Measurements from ENCODE around the gene USP15. TPM values are rescaled to one million over a fixed set of nuclear protein-coding genes. Genes with fewer than 3 reads are reported as not detected.

The USP15 gene
- total and polyA plus RNA-seq, 7 experiments from 2014 or later: 72.5 to 224 (median 175) TPM

DNA sequence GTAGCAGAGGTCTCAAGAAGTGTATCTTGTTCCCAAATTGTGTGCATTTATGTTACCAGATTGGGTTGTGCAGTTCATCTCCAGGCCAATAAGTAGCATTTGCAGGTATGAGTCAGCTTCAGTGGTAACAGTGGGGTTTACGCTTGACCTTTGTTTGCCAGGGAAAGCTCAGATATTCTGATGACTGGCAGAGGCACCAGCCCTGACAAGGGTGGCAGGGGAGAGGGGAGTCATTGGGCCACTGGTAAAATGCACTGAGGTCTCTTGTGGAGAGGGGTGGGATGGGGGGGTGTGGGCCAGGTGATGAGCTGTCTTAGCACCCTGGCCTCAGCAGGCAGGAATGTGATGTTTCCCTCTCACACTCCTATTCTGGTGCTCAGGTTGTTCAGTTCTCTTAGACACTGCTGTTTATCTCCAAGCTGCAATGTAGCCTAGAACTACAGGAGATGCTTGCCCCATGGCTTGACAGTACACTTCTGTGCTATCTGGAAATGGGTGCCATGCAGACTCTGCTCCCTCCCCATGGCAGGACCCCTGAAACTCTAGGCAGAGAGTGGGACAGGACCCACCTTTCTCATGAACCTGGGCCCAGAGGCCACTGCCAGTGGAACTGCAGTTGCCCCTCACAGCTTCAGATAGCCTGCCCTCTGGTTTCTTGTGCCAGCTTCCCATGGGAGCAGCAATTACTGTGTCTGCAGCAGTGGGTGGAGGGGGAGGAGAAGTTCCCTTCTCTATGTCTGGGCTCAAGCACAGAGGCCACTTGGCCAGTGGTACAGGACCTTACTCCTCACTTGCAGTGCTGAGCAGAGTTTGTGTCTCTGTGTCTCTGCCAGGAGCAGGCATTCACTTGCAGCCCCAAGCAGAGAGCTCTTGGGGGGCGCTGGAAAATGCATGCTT, 31.9 kb downstream of the USP15 start:
- intact Hi-C loops (cut with micrococcal nuclease): no loop called here
- H3K4me1 Mint-ChIP-seq: peaks cover 45 to 91% (median 86%) of the 10 kb centered on the region in 7 donors
- H3K27me3 Mint-ChIP-seq: no peaks in the 10 kb centered on the region
- H3K4me3 ChIP-seq (ENCODE audit: low read length): no peak overlapping the region
- peak overlapping the region in 5 of 10 donors; percentile 21 to 56 (median 53) for H3K4me3 Mint-ChIP-seq
- POLR2A ChIA-PET: no interaction called here
- H3K36me3 Mint-ChIP-seq: peaks cover 41 to 83% (median 72%) of the 10 kb centered on the region in 5 donors
- peaks cover 5 to 29% (median 10%) of the 10 kb centered on the region in 3 experiments for H3K36me3 ChIP-seq (ENCODE audit: control insufficient read depth in 2 of 3, insufficient read depth in 3 of 3, low read length in 3 of 3)
- peaks cover 0 to 12% (median 10%) of the 10 kb centered on the region in 3 experiments for H3K9me3 ChIP-seq (ENCODE audit: control insufficient read depth in 2 of 3, low read length in 3 of 3)
- H3K27me3 ChIP-seq (ENCODE audit: control insufficient read depth in 2 of 2, insufficient read depth in 2 of 2, low read length in 2 of 2): no peaks in the 10 kb centered on the region
- H3K27ac ChIP-seq (ENCODE audit: low read depth, low read length): no peak overlapping the region
- H3K27ac Mint-ChIP-seq: peak overlapping the region in 2 of 9 donors; percentile 14 to 82
- DNase-seq: no peak
- H3K4me1 ChIP-seq (ENCODE audit: control insufficient read depth in 2 of 2, insufficient read depth in 2 of 2, low read length in 2 of 2): peaks cover 9% of the 10 kb centered on the region in 2 donors
- CTCF ChIA-PET: no interaction called here
- ATAC-seq: peak; percentile 28
- H3K9me3 Mint-ChIP-seq: peaks cover 0 to 56% (median 24%) of the 10 kb centered on the region in 11 donors

DNA sequence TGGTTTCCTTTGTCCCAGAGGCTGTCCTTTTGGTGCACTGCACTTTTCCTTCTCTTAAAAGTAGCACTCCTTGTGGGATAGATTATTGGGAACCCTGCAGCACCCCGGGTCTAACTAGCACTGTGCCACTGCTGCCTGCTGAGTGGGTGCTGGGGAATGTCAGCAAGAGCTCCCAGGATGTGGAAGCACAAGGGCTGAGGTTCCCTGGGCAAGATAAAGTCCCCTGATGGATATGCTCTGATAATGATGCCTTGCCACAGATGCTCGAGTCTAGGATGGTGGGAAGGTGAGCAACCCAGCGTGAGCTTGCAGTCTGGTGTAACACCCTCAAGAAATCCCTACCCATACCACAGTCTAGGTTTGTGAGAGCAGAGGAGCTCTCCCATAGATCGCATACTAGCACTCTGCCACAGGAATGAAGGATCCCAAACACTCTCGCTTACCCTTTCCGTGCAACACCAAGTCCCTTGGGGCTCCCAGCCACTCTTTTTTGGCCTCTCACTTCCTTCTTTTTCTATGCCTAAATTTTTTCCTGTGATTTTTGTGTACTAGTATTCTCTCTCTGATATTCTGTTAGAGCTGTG, 32.6 kb downstream of the USP15 start:
- H3K27me3 Mint-ChIP-seq: no peaks in the 10 kb centered on the region
- peaks cover 0 to 12% (median 10%) of the 10 kb centered on the region in 3 experiments for H3K9me3 ChIP-seq (ENCODE audit: control insufficient read depth in 2 of 3, low read length in 3 of 3)
- ChIA-PET CTCF (no interaction called here), POLR2A (no interaction called here)
- intact Hi-C loops (cut with micrococcal nuclease): no loop called here
- H3K36me3 Mint-ChIP-seq: peaks cover 42 to 84% (median 73%) of the 10 kb centered on the region in 5 donors
- H3K36me3 ChIP-seq (ENCODE audit: control insufficient read depth in 2 of 3, insufficient read depth in 3 of 3, low read length in 3 of 3): peaks cover 5 to 36% (median 10%) of the 10 kb centered on the region in 3 experiments
- no peaks in the 10 kb centered on the region for H3K27me3 ChIP-seq (ENCODE audit: control insufficient read depth in 2 of 2, insufficient read depth in 2 of 2, low read length in 2 of 2)
- H3K9me3 Mint-ChIP-seq: peaks cover 0 to 56% (median 24%) of the 10 kb centered on the region in 11 donors
- peaks cover 9% of the 10 kb centered on the region in 2 donors for H3K4me1 ChIP-seq (ENCODE audit: control insufficient read depth in 2 of 2, insufficient read depth in 2 of 2, low read length in 2 of 2)
- H3K4me1 Mint-ChIP-seq: peaks cover 46 to 91% (median 86%) of the 10 kb centered on the region in 7 donors
- H3K27ac ChIP-seq (ENCODE audit: low read depth, low read length): no peak overlapping the region
- ATAC-seq: peak; percentile 42
- peak overlapping the region in 7 of 10 donors; percentile 15 to 54 (median 38) for H3K4me3 Mint-ChIP-seq
- no peak overlapping the region for H3K4me3 ChIP-seq (ENCODE audit: low read length)
- peak overlapping the region in 6 of 9 donors; percentile 34 to 77 (median 56) for H3K27ac Mint-ChIP-seq
- DNase-seq: no peak

- Histone ChIP-seq H3K4me3 (ENCODE audit: low read length) (no peak overlapping the region), H3K9me3 (ENCODE audit: control insufficient read depth in 2 of 3, low read length in 3 of 3) (peaks cover 0 to 12% (median 10%) of the 10 kb centered on the region in 3 experiments), H3K4me1 (ENCODE audit: control insufficient read depth in 2 of 2, insufficient read depth in 2 of 2, low read length in 2 of 2) (peaks cover 9 to 12% of the 10 kb centered on the region in 2 donors), H3K36me3 (ENCODE audit: control insufficient read depth in 2 of 3, insufficient read depth in 3 of 3, low read length in 3 of 3) (peaks cover 5 to 39% (median 10%) of the 10 kb centered on the region in 3 experiments), H3K27ac (ENCODE audit: low read depth, low read length) (no peak overlapping the region), H3K27me3 (ENCODE audit: control insufficient read depth in 2 of 2, insufficient read depth in 2 of 2, low read length in 2 of 2) (no peaks in the 10 kb centered on the region)
- peaks cover 45 to 84% (median 69%) of the 10 kb centered on the region in 5 donors for H3K36me3 Mint-ChIP-seq
- no peaks in the 10 kb centered on the region for H3K27me3 Mint-ChIP-seq
- peaks cover 39 to 88% (median 81%) of the 10 kb centered on the region in 7 donors for H3K4me1 Mint-ChIP-seq
- H3K27ac Mint-ChIP-seq: no peak overlapping the region
- peaks cover 0 to 42% (median 16%) of the 10 kb centered on the region in 11 donors for H3K9me3 Mint-ChIP-seq
- intact Hi-C loops (cut with micrococcal nuclease): no loop called here
- no peak for DNase-seq
- no peak overlapping the region for H3K4me3 Mint-ChIP-seq
- ChIA-PET CTCF (no interaction called here), POLR2A (no interaction called here)
- ATAC-seq: no peak
These were observed 34.2 kb downstream of the USP15 start for GRCh38 chr12:62294378-62294777.

DNA sequence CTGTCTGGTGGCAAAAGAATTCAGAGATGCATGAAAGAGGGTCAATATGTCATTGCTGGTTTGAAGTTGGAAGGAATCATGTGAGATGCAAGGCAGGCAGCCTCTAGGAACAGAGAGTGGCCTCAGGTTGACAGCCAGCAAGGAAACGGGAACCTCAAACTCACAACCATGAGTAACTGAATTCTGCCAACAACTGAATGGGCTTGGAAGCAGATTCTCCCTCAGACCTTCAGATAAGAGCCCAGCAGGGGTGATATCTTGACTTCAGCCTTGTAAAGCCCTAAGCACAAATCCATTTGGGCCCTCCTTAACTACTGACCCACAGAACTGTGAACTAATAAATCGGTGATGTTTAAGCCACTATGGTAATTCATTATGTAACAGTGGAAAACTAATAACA, 35.8 kb downstream of the USP15 start:
- intact Hi-C loops (cut with micrococcal nuclease): loop anchor here in 1 of 2 donors (2.0 kb wide), 1 partner anchor 13 kb away; no protein-coding TSS in a partner anchor
- POLR2A ChIA-PET: no interaction called here
- DNase-seq (no peak), ATAC-seq (no peak)
- Mint-ChIP-seq H3K4me3 (peak overlapping the region in 3 of 10 donors; percentile 5 to 17 (median 6)), H3K27me3 (no peaks in the 10 kb centered on the region), H3K36me3 (peaks cover 38 to 80% (median 68%) of the 10 kb centered on the region in 5 donors), H3K27ac (peak overlapping the region in 6 of 9 donors; percentile 18 to 65 (median 48)), H3K4me1 (peaks cover 41 to 89% (median 82%) of the 10 kb centered on the region in 7 donors), H3K9me3 (peaks cover 0 to 25% (median 5%) of the 10 kb centered on the region in 11 donors)
- H3K4me1 ChIP-seq (ENCODE audit: control insufficient read depth in 2 of 2, insufficient read depth in 2 of 2, low read length in 2 of 2): peaks cover 15 to 18% of the 10 kb centered on the region in 2 donors
- peaks cover 0 to under 1% (median 0%) of the 10 kb centered on the region in 3 experiments for H3K9me3 ChIP-seq (ENCODE audit: control insufficient read depth in 2 of 3, low read length in 3 of 3)
- H3K4me3 ChIP-seq (ENCODE audit: low read length): no peak overlapping the region
- no peak overlapping the region for H3K27ac ChIP-seq (ENCODE audit: low read depth, low read length)
- CTCF ChIA-PET: no interaction called here
- H3K27me3 ChIP-seq (ENCODE audit: control insufficient read depth in 2 of 2, insufficient read depth in 2 of 2, low read length in 2 of 2): no peaks in the 10 kb centered on the region
- peaks cover 5 to 36% (median 10%) of the 10 kb centered on the region in 3 experiments for H3K36me3 ChIP-seq (ENCODE audit: control insufficient read depth in 2 of 3, insufficient read depth in 3 of 3, low read length in 3 of 3)

DNA sequence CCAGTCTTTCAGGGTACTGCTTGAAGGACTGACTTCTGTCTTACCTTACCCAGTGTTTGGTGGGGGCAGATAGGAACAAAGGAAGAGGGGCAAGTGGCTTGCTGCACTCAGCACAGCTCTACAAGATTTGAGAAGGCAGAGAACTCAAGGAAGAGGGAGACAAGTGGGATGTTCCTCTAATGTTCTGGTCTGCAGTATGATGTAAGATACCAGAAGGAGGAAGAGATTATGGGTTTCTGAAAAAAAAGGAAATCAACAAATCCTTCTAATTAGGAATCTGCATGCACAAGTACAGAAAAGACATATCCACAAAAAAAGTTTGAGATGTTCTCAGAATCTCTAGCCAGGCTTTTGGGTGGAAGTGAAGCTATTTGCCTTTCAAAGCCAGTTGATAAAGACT, 37.1 kb downstream of the USP15 start:
- Histone ChIP-seq H3K4me1 (ENCODE audit: control insufficient read depth in 2 of 2, insufficient read depth in 2 of 2, low read length in 2 of 2) (peaks cover 9 to 12% of the 10 kb centered on the region in 2 donors), H3K27me3 (ENCODE audit: control insufficient read depth in 2 of 2, insufficient read depth in 2 of 2, low read length in 2 of 2) (no peaks in the 10 kb centered on the region), H3K4me3 (ENCODE audit: low read length) (no peak overlapping the region), H3K9me3 (ENCODE audit: control insufficient read depth in 2 of 3, low read length in 3 of 3) (no peaks in the 10 kb centered on the region), H3K27ac (ENCODE audit: low read depth, low read length) (no peak overlapping the region), H3K36me3 (ENCODE audit: control insufficient read depth in 2 of 3, insufficient read depth in 3 of 3, low read length in 3 of 3) (peaks cover 5 to 36% (median 10%) of the 10 kb centered on the region in 3 experiments)
- no peaks in the 10 kb centered on the region for H3K27me3 Mint-ChIP-seq
- intact Hi-C loops (cut with micrococcal nuclease): loop anchor here in 1 of 2 donors (2.0 kb wide), 1 partner anchor 15 kb away; no protein-coding TSS in a partner anchor
- CTCF ChIA-PET: no interaction called here
- peaks cover 37 to 85% (median 74%) of the 10 kb centered on the region in 5 donors for H3K36me3 Mint-ChIP-seq
- peaks cover 44 to 89% (median 82%) of the 10 kb centered on the region in 7 donors for H3K4me1 Mint-ChIP-seq
- POLR2A ChIA-PET: no interaction called here
- H3K27ac Mint-ChIP-seq: peak overlapping the region in 6 of 9 donors; percentile 6 to 69 (median 53)
- peaks cover 0 to 17% (median 3%) of the 10 kb centered on the region in 11 donors for H3K9me3 Mint-ChIP-seq
- DNase-seq: no peak
- peak; percentile 37 for ATAC-seq
- peak overlapping the region in 3 of 10 donors; percentile 5 to 13 (median 12) for H3K4me3 Mint-ChIP-seq

DNA sequence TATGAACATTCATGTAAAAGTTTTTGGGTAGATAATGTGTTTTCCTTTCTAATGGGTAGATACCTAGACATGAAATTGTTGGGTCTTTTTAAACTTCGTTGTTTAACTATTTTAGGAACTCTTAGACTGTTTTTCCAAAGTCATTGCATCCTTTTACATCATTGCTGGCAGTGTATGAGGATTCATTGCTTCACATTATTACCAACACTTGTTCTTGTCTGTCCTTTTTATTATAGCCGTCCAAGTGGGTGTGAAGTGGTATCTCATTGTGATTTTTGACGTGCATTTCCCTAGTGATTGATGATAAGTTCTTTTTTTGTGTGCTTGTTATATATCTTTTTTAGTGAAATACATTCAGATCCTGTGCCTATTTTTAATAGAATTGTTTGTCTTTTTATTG, 39.4 kb downstream of the USP15 start:
- peaks cover 41 to 81% (median 73%) of the 10 kb centered on the region in 7 donors for H3K4me1 Mint-ChIP-seq
- peaks cover 14 to 52% (median 19%) of the 10 kb centered on the region in 3 experiments for H3K36me3 ChIP-seq (ENCODE audit: control insufficient read depth in 2 of 3, insufficient read depth in 3 of 3, low read length in 3 of 3)
- CTCF ChIA-PET: no interaction called here
- H3K27me3 Mint-ChIP-seq: no peaks in the 10 kb centered on the region
- H3K4me1 ChIP-seq (ENCODE audit: control insufficient read depth in 2 of 2, insufficient read depth in 2 of 2, low read length in 2 of 2): peaks cover 9 to 12% of the 10 kb centered on the region in 2 donors
- ATAC-seq (no peak), DNase-seq (no peak)
- no peaks in the 10 kb centered on the region for H3K27me3 ChIP-seq (ENCODE audit: control insufficient read depth in 2 of 2, insufficient read depth in 2 of 2, low read length in 2 of 2)
- H3K4me3 Mint-ChIP-seq: peak overlapping the region in 3 of 10 donors; percentile 10 to 57 (median 56)
- H3K27ac Mint-ChIP-seq: peak overlapping the region in 5 of 9 donors; percentile 4 to 44 (median 14)
- POLR2A ChIA-PET: no interaction called here
- no peak overlapping the region for H3K27ac ChIP-seq (ENCODE audit: low read depth, low read length)
- peaks cover 34 to 95% (median 91%) of the 10 kb centered on the region in 5 donors for H3K36me3 Mint-ChIP-seq
- H3K4me3 ChIP-seq (ENCODE audit: low read length): no peak overlapping the region
- H3K9me3 ChIP-seq (ENCODE audit: control insufficient read depth in 2 of 3, low read length in 3 of 3): peaks cover 0 to 9% (median 4%) of the 10 kb centered on the region in 3 experiments
- H3K9me3 Mint-ChIP-seq: peaks cover 0 to 38% (median 8%) of the 10 kb centered on the region in 11 donors
- intact Hi-C loops (cut with micrococcal nuclease): loop anchor here (2.0 to 5.0 kb wide), 2 partner anchors 13 to 37 kb away; partner anchors contain the start of gene USP15 (in 1 of the 2)

Data from naive thymus-derived CD4-positive, alpha-beta T cell (primary cell).